ENCODE measurements around the gene FAM186B.

FAM186B gene

DNA sequence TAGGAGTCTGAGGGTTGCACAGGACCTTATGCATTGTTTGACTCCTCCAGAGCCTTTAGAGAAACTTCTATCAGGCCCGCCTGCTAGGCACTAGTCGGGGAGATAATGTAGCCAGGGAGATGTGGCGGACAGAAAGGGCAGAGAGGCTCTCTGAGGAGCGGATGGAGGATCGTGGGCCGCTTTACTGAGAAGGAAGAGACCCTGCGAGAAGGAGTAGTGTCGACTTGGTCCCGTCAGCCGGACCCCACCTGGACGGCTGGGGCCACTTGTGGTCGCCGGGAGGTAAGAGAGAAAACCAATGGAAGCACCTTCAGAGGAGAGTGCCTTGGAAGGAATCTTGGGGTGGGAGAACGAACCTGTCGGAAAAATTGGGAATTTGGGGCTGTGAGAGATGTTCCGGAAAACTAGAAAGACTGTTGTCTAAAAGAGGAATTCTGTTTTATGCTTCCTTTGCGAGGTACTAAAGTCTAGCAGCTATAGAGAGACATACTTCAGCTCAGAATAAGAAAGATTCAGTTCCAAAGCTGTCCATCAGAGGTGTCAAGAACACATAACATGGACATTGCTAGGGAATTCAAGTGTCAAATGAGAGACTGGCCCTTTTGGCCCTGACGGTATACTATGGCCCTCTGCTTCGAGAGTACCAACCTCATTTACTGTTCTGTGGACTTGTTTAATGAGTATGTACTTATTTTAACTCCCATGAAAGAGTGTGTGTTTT is 36.8 kb downstream of the FAM186B start:
- no peak for DNase-seq (ENCODE audit: low read depth)
- peak overlapping the region; percentile 98 for H3K4me3 ChIP-seq (ENCODE audit: control insufficient read depth, low read depth, low read length)
- TF ChIP-seq, protein P1, sequence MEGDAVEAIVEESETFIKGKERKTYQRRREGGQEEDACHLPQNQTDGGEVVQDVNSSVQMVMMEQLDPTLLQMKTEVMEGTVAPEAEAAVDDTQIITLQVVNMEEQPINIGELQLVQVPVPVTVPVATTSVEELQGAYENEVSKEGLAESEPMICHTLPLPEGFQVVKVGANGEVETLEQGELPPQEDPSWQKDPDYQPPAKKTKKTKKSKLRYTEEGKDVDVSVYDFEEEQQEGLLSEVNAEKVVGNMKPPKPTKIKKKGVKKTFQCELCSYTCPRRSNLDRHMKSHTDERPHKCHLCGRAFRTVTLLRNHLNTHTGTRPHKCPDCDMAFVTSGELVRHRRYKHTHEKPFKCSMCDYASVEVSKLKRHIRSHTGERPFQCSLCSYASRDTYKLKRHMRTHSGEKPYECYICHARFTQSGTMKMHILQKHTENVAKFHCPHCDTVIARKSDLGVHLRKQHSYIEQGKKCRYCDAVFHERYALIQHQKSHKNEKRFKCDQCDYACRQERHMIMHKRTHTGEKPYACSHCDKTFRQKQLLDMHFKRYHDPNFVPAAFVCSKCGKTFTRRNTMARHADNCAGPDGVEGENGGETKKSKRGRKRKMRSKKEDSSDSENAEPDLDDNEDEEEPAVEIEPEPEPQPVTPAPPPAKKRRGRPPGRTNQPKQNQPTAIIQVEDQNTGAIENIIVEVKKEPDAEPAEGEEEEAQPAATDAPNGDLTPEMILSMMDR (conservative IDR thresholded peaks at IDR 0.05; ENCODE audit: control insufficient read depth, insufficient read depth, low read depth, low read length), result no peak

DNA sequence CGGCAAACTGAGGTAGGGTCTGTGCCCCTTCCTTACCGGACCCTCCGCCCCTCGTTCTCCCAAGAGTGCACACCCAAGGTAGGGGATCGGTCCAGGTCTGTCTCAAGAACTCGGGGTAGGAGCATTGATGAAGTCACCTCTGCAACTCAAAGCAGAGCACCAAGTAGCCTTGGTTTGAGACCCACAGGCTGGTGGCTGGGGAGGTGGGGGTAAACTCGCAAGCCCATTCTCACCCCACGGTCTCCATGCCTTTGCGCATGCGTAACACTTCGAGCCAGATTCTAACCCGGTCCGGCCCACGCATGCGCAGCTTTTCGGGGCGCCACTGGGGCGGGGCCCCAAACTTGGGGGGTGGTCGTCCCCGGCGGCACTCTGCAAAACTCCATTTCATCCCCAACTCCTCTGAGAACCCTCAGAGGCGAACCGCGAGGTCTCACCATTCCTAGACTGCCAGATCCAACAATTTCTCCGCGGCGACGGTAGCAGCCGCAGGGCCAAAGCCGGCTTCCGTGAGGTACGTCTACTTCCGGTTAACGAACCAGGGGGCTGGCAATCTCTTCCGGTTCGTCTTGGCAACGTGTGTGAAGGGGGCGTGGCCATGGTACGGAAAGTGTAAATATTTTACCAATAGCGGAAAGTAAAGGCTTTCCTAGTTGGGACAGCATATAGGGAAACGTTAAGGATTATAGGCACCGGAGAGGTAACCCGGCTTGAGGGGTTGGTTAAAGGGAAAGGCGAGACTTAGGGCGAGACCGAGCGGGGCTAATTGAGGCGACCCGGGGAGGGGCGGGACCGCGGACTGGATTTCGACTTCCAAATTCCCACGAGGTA is 37.6 kb downstream of the FAM186B start, which contains the start of gene MCRS1:
MCRS1 (minus strand) TSS at position 532 of the 831 bp plus-strand sequence. CDS start 1,411 bp downstream, outside the sequence.
- DNase-seq (ENCODE audit: low read depth), result peak; percentile 90
- peak within 1 kb of the TSS; percentile 98 for H3K4me3 ChIP-seq (ENCODE audit: control insufficient read depth, low read depth, low read length)
- TF ChIP-seq, protein P1 (conservative IDR thresholded peaks at IDR 0.05; ENCODE audit: control insufficient read depth, insufficient read depth, low read depth, low read length), result no peak

DNA sequence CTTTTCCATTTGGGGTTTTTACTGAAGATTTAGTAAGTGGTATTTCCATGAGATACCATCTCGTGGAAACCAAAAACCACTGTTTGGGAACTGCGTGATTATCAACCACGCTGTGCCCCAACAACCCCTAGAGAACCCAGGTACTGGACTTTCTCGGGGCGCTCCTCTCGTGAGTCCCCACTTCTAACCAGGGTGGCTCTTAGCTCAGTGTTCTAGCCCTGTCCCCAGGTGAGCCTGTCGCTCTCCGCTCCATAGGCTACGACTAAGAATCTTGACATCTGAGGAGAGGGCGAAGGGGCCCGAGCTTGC is 38.2 kb downstream of the FAM186B start:
- no peak for DNase-seq (ENCODE audit: low read depth)
- peak overlapping the region; percentile 98 for H3K4me3 ChIP-seq (ENCODE audit: control insufficient read depth, low read depth, low read length)
- TF ChIP-seq, protein P1 (conservative IDR thresholded peaks at IDR 0.05; ENCODE audit: control insufficient read depth, insufficient read depth, low read depth, low read length), result no peak

DNA sequence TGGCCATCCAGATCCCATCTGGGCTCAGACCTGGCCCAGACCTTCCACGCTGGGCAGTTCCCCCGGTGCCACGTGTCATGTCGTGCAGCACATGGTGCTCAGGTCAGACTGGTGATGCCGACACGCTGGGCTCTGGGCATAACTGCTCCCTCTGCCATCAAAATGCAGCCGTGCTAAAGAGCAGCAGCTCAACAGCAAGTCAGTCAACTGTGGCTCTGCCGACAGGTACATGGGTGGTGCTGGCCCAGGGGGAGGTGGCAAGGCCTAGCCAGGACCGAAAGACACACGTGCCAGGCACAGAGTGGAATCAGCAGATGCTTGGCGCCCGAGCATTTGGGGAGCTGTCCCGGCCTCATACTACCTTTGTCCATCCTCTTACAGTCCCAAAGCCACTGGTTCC is 39.1 kb downstream of the FAM186B start:
- TF ChIP-seq, protein P1 (conservative IDR thresholded peaks at IDR 0.05; ENCODE audit: control insufficient read depth, insufficient read depth, low read depth, low read length), result no peak
- H3K4me3 ChIP-seq (ENCODE audit: control insufficient read depth, low read depth, low read length), result no peak overlapping the region
- no peak for DNase-seq (ENCODE audit: low read depth)

DNA sequence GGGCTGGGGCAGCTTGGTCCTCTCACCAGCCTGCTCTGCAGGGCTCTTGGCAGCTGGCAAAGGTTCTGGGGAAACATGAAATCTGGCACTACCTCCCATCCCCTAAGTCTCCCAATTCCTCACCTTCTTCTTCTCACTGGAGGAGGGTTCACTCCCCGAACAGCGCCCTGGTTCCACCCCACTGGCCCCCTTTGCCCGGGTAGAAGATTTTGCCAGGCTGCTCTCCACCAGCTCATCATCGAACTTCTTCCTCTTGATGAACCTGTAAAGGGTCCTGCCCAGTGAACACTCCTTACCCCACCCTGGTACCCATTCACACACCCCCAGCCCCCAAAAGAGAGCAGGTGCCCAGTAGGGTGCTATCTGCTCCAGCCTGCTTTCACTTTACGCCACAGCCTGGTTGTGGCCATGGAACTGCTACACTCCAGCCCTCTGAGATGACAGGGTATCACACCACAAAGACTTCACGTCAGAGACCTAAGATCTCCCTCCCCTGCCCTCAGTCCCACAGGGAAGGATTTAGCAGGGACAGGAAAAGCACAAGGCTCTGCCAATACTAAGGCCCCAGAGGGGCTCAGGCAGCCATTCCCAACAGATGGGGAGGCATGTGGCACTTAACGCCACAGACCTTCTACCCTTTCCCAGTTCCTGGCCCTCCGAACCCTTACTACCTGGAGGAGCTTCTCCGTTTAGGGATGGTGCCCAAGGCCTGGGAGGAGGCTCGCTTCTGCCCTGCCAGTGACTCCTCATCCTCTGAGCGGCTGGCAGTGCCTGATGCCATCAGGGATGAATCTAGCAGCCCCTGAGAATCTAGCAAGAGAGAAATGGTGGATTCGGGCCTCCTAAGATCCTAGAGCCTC is 39.8 kb downstream of the FAM186B start:
- no peak overlapping the region for H3K4me3 ChIP-seq (ENCODE audit: control insufficient read depth, low read depth, low read length)
- TF ChIP-seq, protein P1 (conservative IDR thresholded peaks at IDR 0.05; ENCODE audit: control insufficient read depth, insufficient read depth, low read depth, low read length), result no peak
- DNase-seq (ENCODE audit: low read depth), result no peak

DNA sequence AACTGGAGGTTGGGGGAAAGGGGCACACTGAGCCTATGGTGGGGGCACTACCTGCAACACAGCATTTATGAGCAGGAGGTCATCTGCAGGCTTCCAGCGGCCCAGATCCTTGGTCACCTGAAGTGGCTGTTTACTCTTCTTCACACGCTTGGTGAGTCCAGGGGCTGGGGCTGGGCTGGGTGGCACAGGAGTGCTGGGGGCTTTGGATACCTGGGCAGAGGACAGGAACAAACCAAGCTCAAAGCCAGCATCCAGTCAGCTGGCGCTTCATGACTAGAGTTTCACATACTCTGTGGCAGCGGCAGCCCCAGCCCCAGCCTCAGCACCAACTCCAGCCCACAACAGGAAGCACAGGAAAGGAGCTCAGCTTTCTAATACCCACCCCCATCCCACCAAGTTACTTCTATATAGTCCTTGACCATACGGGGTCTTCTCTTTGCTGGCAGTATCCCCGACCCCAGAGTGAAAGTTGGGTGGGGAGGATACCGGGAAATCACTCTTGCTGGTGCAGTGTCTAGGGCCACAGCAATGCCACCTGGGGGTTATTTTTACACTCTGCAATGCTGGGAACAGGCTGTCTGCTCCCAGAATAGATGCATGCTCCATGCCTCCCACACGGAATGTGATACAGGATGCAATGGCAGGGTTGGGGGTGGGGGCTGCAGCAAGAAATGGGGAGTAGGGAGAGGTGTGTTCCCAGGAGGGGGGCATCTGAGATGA is 40.6 kb downstream of the FAM186B start:
- TF ChIP-seq, protein P1 (conservative IDR thresholded peaks at IDR 0.05; ENCODE audit: control insufficient read depth, insufficient read depth, low read depth, low read length), result no peak
- no peak overlapping the region for H3K4me3 ChIP-seq (ENCODE audit: control insufficient read depth, low read depth, low read length)
- no peak for DNase-seq (ENCODE audit: low read depth)

Measured in fibroblast of mammary gland (primary cell).